HFFc6 (cell line): Measurements from ENCODE around the gene TRAPPC1. TPM values are rescaled to one million over a fixed set of nuclear protein-coding genes. Genes with fewer than 3 reads are reported as not detected.

Experiments
- DNase-seq: peaks from one replicate; pipeline ENCODE4 v3.0.0-alpha.2; 2018
- H3K27ac Mint-ChIP-seq: 2 replicates; pipeline ENCODE4 v1.8.0; 2020; ENCODE audit warnings: mild to moderate bottlenecking, mixed read lengths
- H3K27me3 Mint-ChIP-seq: 2 replicates; pipeline ENCODE4 v1.8.0; 2021; ENCODE audit warnings: mild to moderate bottlenecking, moderate library complexity, mixed read lengths; ENCODE audit not compliant: insufficient read depth
- H3K36me3 Mint-ChIP-seq: 2 replicates; pipeline ENCODE4 v1.8.0; 2021; ENCODE audit warnings: low read depth, mixed read lengths
- H3K4me1 Mint-ChIP-seq: 2 replicates; pipeline ENCODE4 v1.8.0; 2020; ENCODE audit warnings: low read depth, mixed read lengths
- H3K4me3 Mint-ChIP-seq: 2 replicates; pipeline ENCODE4 v1.8.0; 2020; ENCODE audit warnings: mild to moderate bottlenecking, moderate library complexity, mixed read lengths
- H3K9me3 Mint-ChIP-seq: 2 replicates; pipeline ENCODE4 v1.8.0; 2020; ENCODE audit warnings: mild to moderate bottlenecking, mixed read lengths
- CTCF ChIP-seq: fragments of 200-600 bp; sonication (generic); IDR thresholded peaks from 2 replicates; pipeline ENCODE4 v1.5.0; 2021; ENCODE audit warnings: antibody characterized with exemption, mild to moderate bottlenecking
- total RNA-seq, 6 experiments: library from RNA; stranded (reverse); fragmentation: NEBNext Ultra II Directional; extraction: Animal tissue kit (Norgen Biotek cat#: 25700); gene quantifications; 2 replicates in 1 of 6; 3 replicates in 5 of 6; pipeline ENCODE4 v1.2.3, GENCODE V29; 2021

The TRAPPC1 gene
- total RNA-seq, 6 experiments from 2014 or later: 244 to 309 (median 288) TPM

DNA sequence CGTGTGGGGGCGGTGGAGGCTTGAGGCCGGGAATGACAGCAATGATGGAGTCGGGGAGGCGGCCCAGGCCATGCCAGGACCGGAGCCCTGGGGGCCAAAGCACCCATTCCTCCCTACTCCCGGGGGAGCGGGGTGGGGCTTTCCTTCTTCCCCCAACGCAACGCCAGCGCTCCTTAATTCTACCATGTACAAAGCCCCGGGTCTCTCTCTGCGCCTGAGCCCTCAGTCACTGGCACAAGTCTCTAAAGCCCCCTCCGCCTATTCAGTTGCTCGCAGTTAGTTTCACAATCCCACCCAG lies 15.4 kb downstream of the TRAPPC1 start:
- TF ChIP-seq CTCF: no peak
- H3K9me3 Mint-ChIP-seq: no peaks in the 10 kb centered on the region
- H3K27me3 Mint-ChIP-seq: peaks cover 6% of the 10 kb centered on the region
- no peaks in the 10 kb centered on the region for H3K36me3 Mint-ChIP-seq
- peak overlapping the region; percentile 81 for H3K4me3 Mint-ChIP-seq
- no peak for DNase-seq
- peaks cover 32% of the 10 kb centered on the region for H3K4me1 Mint-ChIP-seq
- H3K27ac Mint-ChIP-seq: peak overlapping the region; percentile 96

DNA sequence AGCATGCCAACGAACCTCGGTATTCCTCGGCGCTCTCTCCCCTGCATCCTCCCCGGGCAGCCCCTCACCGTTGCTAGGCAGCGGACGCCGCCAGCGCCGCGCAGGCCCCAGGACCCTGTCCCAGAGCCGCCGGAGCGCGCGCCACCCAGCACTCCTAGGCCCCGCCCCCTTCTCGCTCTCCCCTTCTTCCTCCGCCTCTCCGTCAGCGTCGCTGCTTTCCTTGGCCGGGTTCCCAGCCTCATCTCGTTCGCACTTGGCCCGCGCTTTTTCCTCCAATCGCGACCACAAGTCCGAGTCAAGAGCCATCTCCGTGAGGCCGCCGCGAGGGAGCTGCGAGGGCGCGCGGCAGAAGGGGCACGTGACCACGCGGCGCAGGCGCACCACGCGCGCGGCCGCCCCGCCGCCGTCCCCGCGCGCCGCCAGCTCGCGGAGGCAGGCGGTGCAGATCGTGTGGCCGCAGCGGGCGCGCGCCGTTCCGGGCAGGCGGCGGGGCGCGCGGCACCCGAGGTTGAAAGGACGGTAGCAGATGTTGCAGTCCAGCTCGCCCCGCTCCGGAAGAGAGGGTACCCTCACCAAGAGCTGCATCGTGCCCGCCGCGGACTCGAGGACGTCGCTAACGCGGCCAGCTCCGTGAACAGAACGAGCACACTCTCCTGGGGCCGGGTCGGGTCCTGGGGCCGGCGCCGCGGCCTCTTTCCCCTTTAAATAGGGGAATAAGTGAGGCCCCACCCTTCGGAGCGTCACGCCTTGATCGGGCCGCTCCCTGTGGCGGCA lies 15.9 kb downstream of the TRAPPC1 start, which contains the start of gene RNF227:
RNF227 (minus strand) TSS at position 679 of the 774 bp plus-strand sequence; CDS start at position 585, 94 bp downstream.
- TF ChIP-seq CTCF: no peak; the same call in 1 of the 2 replicates
- Mint-ChIP-seq H3K27ac (peak within 1 kb of the TSS; percentile 96), H3K9me3 (no peaks in the 10 kb centered on the region), H3K27me3 (peaks cover 6% of the 10 kb centered on the region), H3K4me1 (peaks cover 32% of the 10 kb centered on the region), H3K4me3 (peak within 1 kb of the TSS; percentile 92), H3K36me3 (peaks cover 5% of the 10 kb centered on the region)
- DNase-seq: peak; percentile 97

- Mint-ChIP-seq H3K36me3 (peaks cover 11% of the 10 kb centered on the region), H3K27ac (peak overlapping the region; percentile 88), H3K4me1 (peaks cover 32% of the 10 kb centered on the region), H3K27me3 (peaks cover 6% of the 10 kb centered on the region), H3K9me3 (no peaks in the 10 kb centered on the region), H3K4me3 (peak overlapping the region; percentile 92)
- peak; percentile 27 for DNase-seq
- TF ChIP-seq CTCF: no peak
Measured at GRCh38 chr17:7915179-7915610, 16.6 kb downstream of the TRAPPC1 start.

GRCh38 chr17:7912927-7913524 lies 18.7 kb downstream of the TRAPPC1 start:
- peaks cover 6% of the 10 kb centered on the region for H3K27me3 Mint-ChIP-seq
- H3K4me1 Mint-ChIP-seq: peaks cover 32% of the 10 kb centered on the region
- no peak overlapping the region for H3K4me3 Mint-ChIP-seq
- peak; percentile 79 for TF ChIP-seq CTCF
- H3K9me3 Mint-ChIP-seq: no peaks in the 10 kb centered on the region
- peak overlapping the region; percentile 6; the same call in 1 of the 2 replicates for H3K27ac Mint-ChIP-seq
- peaks cover 20% of the 10 kb centered on the region for H3K36me3 Mint-ChIP-seq
- peak; percentile 69 for DNase-seq

DNA sequence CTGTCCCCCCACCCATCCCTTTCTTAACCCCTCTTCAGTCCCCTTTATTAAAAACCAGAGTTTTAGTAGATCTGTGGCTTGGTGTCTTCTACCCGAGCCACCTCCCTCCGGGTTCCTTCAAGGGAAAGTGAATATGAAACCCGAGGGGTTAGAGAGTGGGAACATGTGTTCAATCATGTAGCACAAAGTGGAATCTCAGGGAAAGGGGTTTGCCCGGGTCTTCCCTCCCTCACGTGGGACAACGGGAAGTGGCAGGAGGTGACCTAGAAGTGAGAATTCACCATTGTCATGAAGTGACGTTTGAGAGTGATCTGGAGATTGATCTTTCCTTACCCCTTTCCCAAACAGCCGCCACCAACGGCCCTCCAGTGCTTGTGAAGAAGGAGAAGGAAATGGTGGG lies 20.6 kb downstream of the TRAPPC1 start:
- no peak for TF ChIP-seq CTCF
- H3K27ac Mint-ChIP-seq: no peak overlapping the region
- DNase-seq: no peak
- no peaks in the 10 kb centered on the region for H3K9me3 Mint-ChIP-seq
- H3K27me3 Mint-ChIP-seq: peaks cover 8% of the 10 kb centered on the region
- H3K4me1 Mint-ChIP-seq: peaks cover 20% of the 10 kb centered on the region
- H3K4me3 Mint-ChIP-seq: no peak overlapping the region
- peaks cover 30% of the 10 kb centered on the region for H3K36me3 Mint-ChIP-seq
